ENCODE measurements around the gene AOC1.

The AOC1 gene

GRCh38 chr7:150855476-150856302, 3.4 kb downstream of the AOC1 start:
- H3K4me3 ChIP-seq (ENCODE audit: low read length) = no peak overlapping the region
- DNase-seq (ENCODE audit: low read depth, low spot score) = no peak

GRCh38 chr7:150856303-150857275, 4.3 kb downstream of the AOC1 start:
- no peak overlapping the region for H3K4me3 ChIP-seq (ENCODE audit: low read length)
- no peak for DNase-seq (ENCODE audit: low read depth, low spot score)

- no peak overlapping the region for H3K4me3 ChIP-seq (ENCODE audit: low read length)
- no peak for DNase-seq (ENCODE audit: low read depth, low spot score)
Measured at GRCh38 chr7:150857276-150858055, 5.1 kb downstream of the AOC1 start.

- H3K4me3 ChIP-seq (ENCODE audit: low read length) = no peak overlapping the region
- DNase-seq (ENCODE audit: low read depth, low spot score) = no peak
Measured at GRCh38 chr7:150858236-150859197, 6.2 kb downstream of the AOC1 start.

- no peak overlapping the region for H3K4me3 ChIP-seq (ENCODE audit: low read length)
- DNase-seq (ENCODE audit: low read depth, low spot score) = no peak
Measured at GRCh38 chr7:150860291-150860977, 8.1 kb downstream of the AOC1 start.

- no peak for DNase-seq (ENCODE audit: low read depth, low spot score)
- no peak overlapping the region for H3K4me3 ChIP-seq (ENCODE audit: low read length)
Measured at GRCh38 chr7:150860978-150861295, 8.6 kb downstream of the AOC1 start.

- H3K4me3 ChIP-seq (ENCODE audit: low read length) = no peak overlapping the region
- DNase-seq (ENCODE audit: low read depth, low spot score) = no peak
Measured at GRCh38 chr7:150862356-150862755, 10.0 kb downstream of the AOC1 start.

GRCh38 chr7:150863946-150864345, 11.6 kb downstream of the AOC1 start:
- no peak for DNase-seq (ENCODE audit: low read depth, low spot score)
- H3K4me3 ChIP-seq (ENCODE audit: low read length) = no peak overlapping the region

- no peak for DNase-seq (ENCODE audit: low read depth, low spot score)
- H3K4me3 ChIP-seq (ENCODE audit: low read length) = no peak overlapping the region
Measured at GRCh38 chr7:150866932-150867564, 14.7 kb downstream of the AOC1 start.

- DNase-seq (ENCODE audit: low read depth, low spot score) = no peak
Measured at GRCh38 chr7:150867605-150868004, 15.3 kb downstream of the AOC1 start.

GRCh38 chr7:150869467-150869866, 17.1 kb downstream of the AOC1 start:
- no peak overlapping the region for H3K4me3 ChIP-seq (ENCODE audit: low read length)

More at GRCh38 chr7:150867605-150868004, 15.3 kb downstream of the AOC1 start:
- no peak overlapping the region for H3K4me3 ChIP-seq (ENCODE audit: low read length)

GRCh38 chr7:150871601-150872000, 19.3 kb downstream of the AOC1 start:
- no peak for DNase-seq (ENCODE audit: low read depth, low spot score)
- H3K4me3 ChIP-seq (ENCODE audit: low read length) = no peak overlapping the region

More at GRCh38 chr7:150869467-150869866, 17.1 kb downstream of the AOC1 start:
- DNase-seq (ENCODE audit: low read depth, low spot score) = no peak

- H3K4me3 ChIP-seq (ENCODE audit: low read length) = no peak overlapping the region
Measured at GRCh38 chr7:150874401-150875198, 22.3 kb downstream of the AOC1 start.

GRCh38 chr7:150875791-150876190, 23.5 kb downstream of the AOC1 start:
- DNase-seq (ENCODE audit: low read depth, low spot score) = no peak
- no peak overlapping the region for H3K4me3 ChIP-seq (ENCODE audit: low read length)

More at GRCh38 chr7:150874401-150875198, 22.3 kb downstream of the AOC1 start:
- DNase-seq (ENCODE audit: low read depth, low spot score) = no peak

GRCh38 chr7:150876817-150877526, 24.7 kb downstream of the AOC1 start:
- H3K4me3 ChIP-seq (ENCODE audit: low read length) = no peak overlapping the region
- peak; percentile 63 for DNase-seq (ENCODE audit: low read depth, low spot score)

GRCh38 chr7:150877536-150877935, 25.2 kb downstream of the AOC1 start:
- DNase-seq (ENCODE audit: low read depth, low spot score) = no peak
- H3K4me3 ChIP-seq (ENCODE audit: low read length) = no peak overlapping the region
